IPS DF 6.9 (cell line): Measurements from ENCODE around the gene CIRBP.

ENCODE experiments used
- DNase-seq: peaks from one replicate; pipeline ENCODE4 v3.0.0-alpha.2; 2013; ENCODE audit warnings: low read depth, low spot score
- H3K27ac ChIP-seq: one replicate; pipeline ENCODE4 v1.5.1; 2013; ENCODE audit warnings: low read length, control low read depth
- H3K27me3 ChIP-seq: 2 replicates; pipeline ENCODE4 v1.6.1; 2013; ENCODE audit warnings: mild to moderate bottlenecking, low read length; ENCODE audit not compliant: control insufficient read depth, insufficient read depth
- H3K36me3 ChIP-seq: 2 replicates; pipeline ENCODE4 v1.6.1; 2013; ENCODE audit warnings: low read length; ENCODE audit not compliant: control insufficient read depth, insufficient read depth
- H3K4me1 ChIP-seq: 2 replicates; pipeline ENCODE4 v1.6.1; 2013; ENCODE audit warnings: low read length; ENCODE audit not compliant: control insufficient read depth, insufficient read depth
- H3K4me3 ChIP-seq: 2 replicates; pipeline ENCODE4 v1.5.1; 2013; ENCODE audit warnings: mild to moderate bottlenecking, low read length
- H3K9me3 ChIP-seq: 2 replicates; pipeline ENCODE4 v1.6.1; 2013; ENCODE audit warnings: low read length, inconsistent platforms; ENCODE audit not compliant: control insufficient read depth, insufficient read depth
- WGBS: extraction: QIAGEN DNeasy Blood & Tissue Kit; methylation state at CpG from one replicate; pipeline ENCODE4 v1.1.7; 2013; ENCODE audit warnings: mixed read lengths, missing lambda C conversion rate; ENCODE audit not compliant: insufficient read length, insufficient coverage; 5-methylcytosine and 5-hydroxymethylcytosine counted together

The CIRBP gene

GRCh38 chr19:1271528-1272422 is 2.6 kb downstream of the CIRBP start:
- no peak overlapping the region for H3K4me3 ChIP-seq
- no peak for DNase-seq
- no peaks in the 10 kb centered on the region for H3K27me3 ChIP-seq
- H3K4me1 ChIP-seq, result peaks cover 6% of the 10 kb centered on the region; the same call in 1 of the 2 replicates
- H3K9me3 ChIP-seq, result no peaks in the 10 kb centered on the region
- H3K36me3 ChIP-seq, result peaks cover 40% of the 10 kb centered on the region
- H3K27ac ChIP-seq, result no peak overlapping the region
- no CpG with 5 or more reads among the region's 37 CpGs for WGBS

- peaks cover 40% of the 10 kb centered on the region for H3K36me3 ChIP-seq
- H3K9me3 ChIP-seq, result no peaks in the 10 kb centered on the region
- H3K27ac ChIP-seq, result no peak overlapping the region
- no peaks in the 10 kb centered on the region for H3K27me3 ChIP-seq
- no peak overlapping the region for H3K4me3 ChIP-seq
- 100% methylated on average over 3 of the region's 33 CpGs for WGBS
- peaks cover 4% of the 10 kb centered on the region; the same call in 1 of the 2 replicates for H3K4me1 ChIP-seq
- DNase-seq, result no peak
These were observed 3.5 kb downstream of the CIRBP start for GRCh38 chr19:1272423-1273262.

- Histone ChIP-seq H3K27ac (no peak overlapping the region), H3K4me1 (peaks cover 3% of the 10 kb centered on the region; the same call in 1 of the 2 replicates), H3K27me3 (no peaks in the 10 kb centered on the region), H3K4me3 (no peak overlapping the region), H3K9me3 (no peaks in the 10 kb centered on the region), H3K36me3 (peaks cover 40% of the 10 kb centered on the region)
- DNase-seq, result no peak
- whole genome bisulfite sequencing, result no CpG with 5 or more reads among the region's 25 CpGs
These were observed 4.3 kb downstream of the CIRBP start for GRCh38 chr19:1273263-1274041.

GRCh38 chr19:1274081-1274851 is 5.1 kb downstream of the CIRBP start:
- no peak overlapping the region for H3K27ac ChIP-seq
- no peaks in the 10 kb centered on the region for H3K27me3 ChIP-seq
- no peaks in the 10 kb centered on the region for H3K9me3 ChIP-seq
- peaks cover 46% of the 10 kb centered on the region for H3K36me3 ChIP-seq
- 0 out of 2 replicates have a peak overlapping the region, but pooled peaks have one; percentile 49 for H3K4me3 ChIP-seq
- WGBS, result no CpG with 5 or more reads among the region's 46 CpGs
- no peak for DNase-seq
- 0 out of 2 replicates have a peak, but pooled peaks cover 1% of the 10 kb centered on the region for H3K4me1 ChIP-seq

GRCh38 chr19:1274852-1275259 is 5.7 kb downstream of the CIRBP start:
- no peaks in the 10 kb centered on the region for H3K27me3 ChIP-seq
- peaks cover 46% of the 10 kb centered on the region for H3K36me3 ChIP-seq
- H3K4me1 ChIP-seq, result peaks cover 2% of the 10 kb centered on the region; the same call in 1 of the 2 replicates
- peak overlapping the region; percentile 49; the same call in 1 of the 2 replicates for H3K4me3 ChIP-seq
- WGBS, result no CpG with 5 or more reads among the region's 44 CpGs
- no peaks in the 10 kb centered on the region for H3K9me3 ChIP-seq
- no peak overlapping the region for H3K27ac ChIP-seq
- DNase-seq, result no peak

DNA sequence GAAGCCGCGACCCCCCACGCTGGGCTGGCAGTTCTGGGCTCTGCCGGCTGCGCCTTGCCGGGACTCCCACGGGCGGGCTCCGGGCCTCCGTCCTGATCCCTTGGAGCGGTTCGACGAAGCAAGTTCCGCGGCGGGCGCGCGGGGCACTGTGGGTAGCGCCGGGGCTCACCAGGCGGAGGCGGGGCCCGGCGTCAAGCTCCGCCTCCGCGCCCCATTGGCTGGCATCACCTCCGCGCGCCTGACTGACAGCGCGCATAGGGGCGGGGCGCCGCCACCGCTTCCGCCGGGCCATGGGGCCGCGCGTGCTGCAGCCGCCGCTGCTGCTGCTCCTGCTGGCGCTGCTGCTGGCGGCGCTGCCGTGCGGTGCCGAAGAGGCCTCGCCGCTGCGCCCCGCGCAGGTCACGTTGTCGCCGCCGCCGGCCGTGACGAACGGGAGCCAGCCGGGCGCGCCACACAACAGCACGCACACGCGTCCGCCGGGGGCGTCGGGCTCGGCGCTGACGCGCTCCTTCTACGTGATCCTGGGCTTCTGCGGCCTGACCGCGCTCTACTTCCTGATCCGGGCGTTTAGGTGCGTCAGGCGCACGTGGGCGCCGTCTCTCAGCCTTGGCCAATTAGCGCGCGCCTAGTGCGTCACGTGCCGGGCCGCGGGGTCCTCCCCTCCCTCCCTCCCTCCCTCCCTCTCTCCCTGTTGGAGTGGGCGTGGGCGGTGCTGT is 6.3 kb downstream of the CIRBP start, which contains the start of gene FAM174C:
Gene FAM174C, plus strand, starts transcription at position 271 of the 716 bp plus-strand sequence. Its CDS starts 20 bp downstream, at position 291.
- no peak for DNase-seq
- peak within 1 kb of the TSS; percentile 87 for H3K4me3 ChIP-seq
- H3K27me3 ChIP-seq, result no peaks in the 10 kb centered on the region
- H3K4me1 ChIP-seq, result peaks cover 1% of the 10 kb centered on the region; the same call in 1 of the 2 replicates
- peaks cover 46% of the 10 kb centered on the region for H3K36me3 ChIP-seq
- no peak within 1 kb of the TSS for H3K27ac ChIP-seq
- H3K9me3 ChIP-seq, result no peaks in the 10 kb centered on the region
- WGBS, result no CpG with 5 or more reads among the region's 98 CpGs

GRCh38 chr19:1275976-1276627 is 7.0 kb downstream of the CIRBP start:
- Histone ChIP-seq H3K4me1 (peaks cover 1% of the 10 kb centered on the region; the same call in 1 of the 2 replicates), H3K4me3 (peak overlapping the region; percentile 57), H3K27ac (no peak overlapping the region), H3K27me3 (no peaks in the 10 kb centered on the region), H3K9me3 (no peaks in the 10 kb centered on the region), H3K36me3 (peaks cover 42% of the 10 kb centered on the region)
- WGBS, result no CpG with 5 or more reads among the region's 43 CpGs
- no peak for DNase-seq

DNA sequence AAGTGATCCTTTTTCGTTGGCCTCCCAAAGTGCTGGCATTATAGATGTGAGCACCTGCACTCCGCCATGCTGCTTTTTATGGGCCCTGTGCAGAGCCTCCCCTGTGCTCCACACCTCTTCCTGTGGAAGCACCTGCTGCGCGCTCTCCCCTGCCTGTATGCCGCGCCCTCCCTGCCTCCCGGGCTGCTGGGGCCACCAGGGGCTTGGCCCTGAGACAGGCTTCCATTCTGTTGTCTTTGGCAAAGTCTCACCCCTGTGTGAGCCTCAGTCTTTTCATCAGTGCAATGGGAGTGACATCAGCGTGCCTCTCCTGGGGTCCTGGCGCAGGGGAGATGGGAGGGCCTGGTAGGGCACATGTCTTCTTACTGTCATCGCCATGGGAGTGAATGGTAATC is 7.5 kb downstream of the CIRBP start:
- Histone ChIP-seq H3K9me3 (no peaks in the 10 kb centered on the region), H3K27me3 (no peaks in the 10 kb centered on the region), H3K36me3 (peaks cover 37% of the 10 kb centered on the region), H3K27ac (no peak overlapping the region), H3K4me1 (peaks cover 1% of the 10 kb centered on the region; the same call in 1 of the 2 replicates), H3K4me3 (no peak overlapping the region; the same call in 1 of the 2 replicates)
- no CpG with 5 or more reads among the region's 10 CpGs for WGBS
- no peak for DNase-seq
